ENCODE data around the gene CXCL9.

The CXCL9 gene

GRCh38 chr4:75953509-75953908, 53.8 kb downstream of the CXCL9 start:
- no peak for DNase-seq

Measured in CD4-positive, alpha-beta T cell treated with Interleukin-21 for 1 hour (primary cell).